ENCODE data around the gene TMEM108.

Gene TMEM108

DNA sequence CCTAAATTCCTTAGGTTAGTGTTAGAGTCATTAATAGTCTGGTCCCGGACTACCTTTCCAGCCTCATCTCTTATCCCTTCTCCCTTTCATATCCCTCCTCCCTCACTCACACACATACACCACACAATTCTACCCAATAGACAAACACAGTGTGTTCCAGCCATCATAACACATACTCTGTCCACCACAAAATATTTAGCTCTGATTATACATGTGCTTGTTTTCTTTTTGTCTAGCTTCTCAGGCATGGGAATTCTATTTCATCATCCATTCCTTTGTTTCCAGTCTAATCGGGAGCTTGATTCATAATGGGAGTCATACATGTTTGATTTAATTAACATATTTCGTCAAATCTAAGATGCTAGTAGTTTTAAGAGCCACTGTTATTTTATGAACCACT is 199.8 kb downstream of the TMEM108 start:
- peak; percentile 92 for DNase-seq

DNA sequence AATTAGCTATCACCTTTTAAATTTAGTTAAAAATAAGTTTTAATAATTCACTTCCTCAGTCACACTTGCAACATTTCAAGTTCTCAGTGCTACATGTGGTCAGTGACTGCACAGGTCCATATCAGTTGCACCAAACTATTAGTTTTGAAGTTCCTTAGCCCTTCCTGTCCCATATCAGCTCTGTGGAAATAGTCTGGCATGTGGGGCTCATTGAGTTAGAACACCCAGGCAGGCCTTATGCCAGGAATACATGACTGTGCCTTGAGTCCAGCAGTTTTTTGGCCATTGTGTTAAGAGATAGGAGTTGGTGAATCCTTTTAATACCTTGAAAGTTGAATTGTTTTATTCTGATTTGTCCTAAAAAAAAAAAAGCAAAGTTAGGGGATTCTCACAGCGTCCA is 207.9 kb downstream of the TMEM108 start:
- no peak for DNase-seq

DNA sequence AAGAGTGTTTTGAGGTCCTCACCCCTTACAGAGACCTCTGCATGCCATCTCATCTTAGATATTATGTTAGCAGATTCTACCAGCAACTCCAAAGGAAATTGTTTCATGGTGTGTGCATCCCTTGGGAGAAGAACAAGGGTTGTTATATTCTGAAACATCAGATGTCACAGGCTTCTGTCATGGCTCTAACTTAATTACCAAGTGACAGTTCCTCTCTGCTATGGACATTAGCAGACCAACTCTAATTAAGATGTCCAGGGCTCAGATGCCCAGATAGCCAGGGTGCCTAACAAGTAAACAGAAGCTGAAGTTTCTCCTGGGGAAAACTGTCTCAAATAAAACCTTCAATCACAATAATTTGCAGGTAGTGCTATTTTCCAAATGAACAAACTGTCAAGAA is 208.6 kb downstream of the TMEM108 start:
- peak; percentile 21 for DNase-seq

DNA sequence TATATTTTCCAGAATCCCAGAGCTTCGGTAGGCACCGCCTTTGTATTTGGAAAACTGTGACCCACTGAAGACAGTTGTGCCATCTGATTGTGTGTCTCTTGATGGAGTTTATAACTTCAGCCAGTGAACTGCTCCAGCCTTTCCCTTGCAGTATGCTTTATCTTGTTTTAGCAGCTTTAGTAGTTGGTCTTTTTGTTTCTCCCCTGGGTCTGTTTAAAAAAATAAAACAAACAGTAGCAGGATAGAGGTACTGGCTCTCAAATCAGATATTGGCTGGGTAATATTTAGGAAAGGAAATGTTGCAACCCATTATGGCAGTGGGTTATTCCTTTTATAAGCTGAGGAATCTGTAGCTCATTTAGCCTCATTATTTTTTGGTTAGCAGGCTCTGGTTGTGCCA is 210.2 kb downstream of the TMEM108 start:
- no peak for DNase-seq

DNA sequence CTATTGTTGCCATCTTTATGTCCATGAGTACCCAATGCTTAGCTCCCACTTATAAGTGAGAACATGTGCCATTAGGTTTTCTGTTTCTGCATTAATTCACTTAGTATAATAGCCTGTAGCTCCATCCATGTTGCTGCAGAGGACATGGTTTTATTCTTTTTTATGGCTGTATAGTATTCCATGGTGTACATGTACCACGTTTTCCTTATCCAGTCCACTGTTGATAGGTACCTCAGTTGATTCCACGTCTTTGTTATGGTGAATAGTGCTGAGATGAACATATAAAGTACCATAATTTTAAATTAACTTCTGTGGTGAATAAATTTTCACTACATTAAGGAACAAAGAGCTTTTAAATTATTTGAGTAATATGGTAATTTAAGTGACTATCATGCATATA is 211.3 kb downstream of the TMEM108 start:
- no peak for DNase-seq

DNA sequence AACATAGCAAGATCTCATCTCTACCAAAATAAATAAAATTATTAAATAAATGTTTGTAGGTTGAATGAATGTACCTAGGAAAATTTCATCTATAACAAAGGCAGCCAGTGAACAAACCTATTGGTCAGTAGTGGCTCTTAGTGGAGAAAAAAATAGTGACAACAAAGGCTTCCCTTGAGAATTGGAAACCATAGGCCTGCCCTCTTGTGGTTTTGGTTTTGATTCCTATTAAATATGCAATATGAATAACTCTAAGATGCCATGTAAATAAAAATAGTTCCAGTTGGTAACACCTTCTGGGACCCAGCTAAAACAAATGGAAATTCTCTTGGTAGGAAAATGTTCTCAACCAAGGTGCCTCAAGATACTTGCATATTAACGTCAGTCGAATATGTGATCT is 216.0 kb downstream of the TMEM108 start:
- DNase-seq: no peak

DNA sequence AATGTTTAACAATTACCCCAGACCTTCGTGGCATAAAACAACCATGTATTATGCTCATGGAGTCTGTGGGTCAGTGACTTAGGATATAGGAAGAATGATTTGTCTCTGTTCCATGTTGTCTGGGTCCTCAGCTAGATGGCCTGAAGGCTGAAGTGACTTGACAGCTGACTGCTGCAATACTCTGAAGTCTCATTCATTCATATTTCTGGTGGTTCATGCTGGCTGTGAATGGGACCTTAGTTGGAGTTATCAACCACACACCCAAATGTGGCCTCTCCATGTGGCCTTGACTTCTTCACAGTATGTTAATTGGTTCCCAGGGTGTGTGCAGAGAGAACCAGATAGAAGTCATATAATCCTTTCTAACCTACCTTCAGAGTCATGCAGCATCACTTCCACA is 216.5 kb downstream of the TMEM108 start:
- no peak for DNase-seq

DNA sequence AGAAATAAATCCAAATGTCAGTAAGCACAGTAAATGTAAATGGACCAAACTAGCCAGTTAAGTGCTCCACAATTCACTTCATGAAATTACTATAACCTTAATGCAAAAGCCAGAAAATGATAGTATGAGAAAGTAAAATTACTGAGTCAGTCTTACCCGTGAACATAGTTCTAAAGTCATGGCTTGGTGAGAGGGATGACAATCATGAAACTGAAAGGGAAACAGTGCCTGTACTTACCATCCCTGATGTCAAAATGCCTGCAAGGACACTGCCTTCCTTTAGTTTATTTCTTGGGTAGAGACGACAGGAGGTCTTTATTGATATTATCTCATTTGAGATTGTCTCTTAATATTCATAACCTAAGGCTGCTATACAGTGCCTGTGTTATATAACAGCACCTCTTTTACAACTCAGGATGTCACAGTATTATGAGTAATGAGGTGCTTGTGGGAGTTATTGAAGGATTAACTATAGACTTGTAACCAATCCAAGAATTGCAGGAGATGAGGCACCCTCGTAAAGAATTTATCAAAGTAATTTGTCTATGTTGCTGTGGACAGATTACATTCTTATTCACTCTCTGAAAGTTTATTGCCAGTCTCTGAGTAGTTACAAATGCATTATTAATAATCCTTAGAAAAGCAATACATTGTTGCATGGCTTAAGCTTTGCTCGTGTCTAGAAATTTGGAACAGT is 218.7 kb downstream of the TMEM108 start:
- peak; percentile 58 for DNase-seq

DNA sequence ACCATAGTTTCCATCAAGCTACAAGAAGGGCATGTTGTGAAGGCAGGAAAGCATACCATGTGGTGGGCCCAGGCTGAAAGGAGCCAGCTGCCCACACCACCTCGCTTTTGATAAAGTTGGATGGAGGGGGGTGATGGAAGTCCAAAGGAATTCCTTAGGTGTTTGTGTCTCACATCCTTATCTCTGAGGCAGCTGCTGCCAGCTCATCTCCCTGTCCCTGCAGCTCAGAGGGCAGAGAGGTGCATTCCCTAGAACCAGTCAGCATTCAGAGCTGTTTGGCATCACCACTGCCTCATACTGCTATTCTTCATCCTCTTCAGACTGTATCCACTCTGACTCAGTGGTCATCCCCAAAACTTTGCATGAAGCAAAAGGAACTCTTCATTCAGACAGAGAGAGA is 220.2 kb downstream of the TMEM108 start:
- DNase-seq: no peak

DNA sequence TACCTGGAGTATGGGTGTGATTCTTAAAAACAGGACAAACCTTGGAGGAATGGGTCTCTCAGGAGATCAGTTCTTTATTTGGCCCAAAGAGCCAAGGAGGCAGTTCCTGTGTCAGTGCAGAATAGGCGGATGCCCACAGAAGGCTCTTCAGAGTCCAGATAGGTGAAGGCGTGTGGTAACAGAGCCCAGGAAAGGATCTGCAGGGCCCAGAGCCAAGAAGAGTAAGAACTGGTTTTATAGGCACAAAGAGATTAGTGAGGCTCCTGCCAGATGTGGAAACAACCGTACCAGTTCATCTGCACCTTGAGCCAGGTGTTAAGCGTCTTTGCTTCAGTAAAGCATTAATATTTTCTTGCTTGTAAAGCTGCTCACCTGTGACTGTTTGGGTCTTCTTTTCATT is 221.6 kb downstream of the TMEM108 start:
- DNase-seq: no peak

DNA sequence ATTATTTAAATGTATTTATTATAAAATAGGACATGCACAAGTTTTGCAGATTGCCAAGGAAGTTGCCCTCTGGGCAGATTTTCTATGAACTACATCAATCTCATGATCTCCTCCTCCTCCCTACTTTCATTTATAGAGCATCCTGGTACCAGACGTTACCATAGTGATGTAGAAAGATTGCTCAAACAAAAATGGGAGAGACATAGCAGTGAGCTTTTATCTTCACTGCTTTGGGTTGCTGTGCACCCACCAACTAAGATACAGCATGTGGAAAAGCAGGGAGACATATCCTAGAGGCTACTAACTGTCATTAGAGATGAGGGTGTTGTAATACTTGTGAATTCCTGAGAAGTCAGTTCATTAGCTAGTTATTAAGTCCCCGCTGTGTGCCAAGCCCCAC is 224.1 kb downstream of the TMEM108 start:
- no peak for DNase-seq

DNA sequence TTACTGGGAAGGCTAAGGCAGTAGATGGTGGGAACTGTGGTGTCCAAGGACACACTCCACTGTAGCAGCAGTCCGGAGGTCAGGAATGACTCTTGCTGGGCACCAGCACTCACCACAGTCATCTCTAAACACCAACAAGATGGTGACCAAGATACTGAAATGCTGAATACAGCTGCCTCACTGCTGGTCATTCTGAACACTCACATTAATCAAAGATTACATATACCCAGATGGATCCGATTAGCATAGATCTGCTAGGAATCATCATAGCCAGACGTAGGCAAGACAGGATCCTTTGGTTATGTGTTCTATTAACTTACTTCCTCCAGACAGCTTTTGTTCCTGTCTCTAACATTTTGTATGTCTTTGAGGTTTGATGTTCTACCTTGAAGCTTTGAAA is 226.7 kb downstream of the TMEM108 start:
- DNase-seq: no peak

DNA sequence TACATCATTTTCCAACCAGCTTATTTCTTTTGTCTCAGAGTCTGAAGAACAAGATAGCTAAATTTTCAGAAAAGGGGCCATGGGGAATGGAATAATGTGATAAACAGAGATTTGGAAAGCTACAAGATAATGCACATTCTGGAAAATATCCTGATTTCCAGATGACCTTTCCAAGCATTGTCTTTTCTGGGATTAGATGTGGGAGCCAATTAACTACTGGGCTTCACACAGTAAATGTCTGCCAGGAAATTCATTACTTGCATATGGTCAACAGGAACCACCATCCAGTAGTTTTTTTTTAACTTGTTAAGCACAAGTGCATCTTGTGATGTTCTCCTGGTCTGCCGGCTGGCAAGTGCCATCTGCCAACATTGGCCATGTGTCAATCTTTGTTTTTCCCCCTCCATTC is 230.5 kb downstream of the TMEM108 start:
- DNase-seq: no peak

DNA sequence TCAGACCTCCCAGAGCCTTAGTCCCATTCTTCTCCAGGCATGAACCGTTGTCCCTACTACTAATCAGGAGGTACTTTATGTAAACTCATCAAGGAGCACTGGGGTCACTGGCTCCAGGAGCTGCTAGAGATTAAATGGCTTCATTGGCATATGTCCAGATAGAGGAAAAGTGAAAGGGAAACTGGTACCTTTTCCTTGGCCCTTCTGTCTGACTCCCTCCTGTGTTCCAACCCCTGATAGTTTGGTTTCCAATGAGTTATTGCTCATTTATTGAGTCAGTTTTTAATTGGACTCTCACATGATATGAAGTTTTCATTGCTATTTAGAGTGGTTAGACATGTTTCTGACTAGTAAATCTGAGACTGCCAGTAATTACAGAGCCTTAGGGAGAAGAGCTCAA is 231.2 kb downstream of the TMEM108 start:
- DNase-seq: no peak

DNA sequence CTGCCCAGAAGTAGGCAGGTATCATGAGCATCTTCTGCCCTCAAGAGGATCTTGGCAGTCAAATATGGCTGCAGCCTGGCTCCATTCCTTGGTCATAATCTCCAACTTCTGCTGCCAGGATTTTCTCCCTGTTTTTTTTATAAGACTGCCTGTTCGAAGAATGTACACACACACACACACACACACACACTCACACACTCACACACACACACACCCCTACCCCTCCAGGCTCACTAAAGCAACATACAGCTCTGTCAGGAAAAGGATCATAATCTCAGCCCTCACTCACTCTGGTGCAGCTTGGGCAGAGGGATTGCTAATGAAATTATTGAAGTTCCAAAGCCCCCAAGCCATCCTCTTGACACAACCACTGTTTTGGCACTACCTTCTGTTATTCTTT is 232.4 kb downstream of the TMEM108 start:
- no peak for DNase-seq

DNA sequence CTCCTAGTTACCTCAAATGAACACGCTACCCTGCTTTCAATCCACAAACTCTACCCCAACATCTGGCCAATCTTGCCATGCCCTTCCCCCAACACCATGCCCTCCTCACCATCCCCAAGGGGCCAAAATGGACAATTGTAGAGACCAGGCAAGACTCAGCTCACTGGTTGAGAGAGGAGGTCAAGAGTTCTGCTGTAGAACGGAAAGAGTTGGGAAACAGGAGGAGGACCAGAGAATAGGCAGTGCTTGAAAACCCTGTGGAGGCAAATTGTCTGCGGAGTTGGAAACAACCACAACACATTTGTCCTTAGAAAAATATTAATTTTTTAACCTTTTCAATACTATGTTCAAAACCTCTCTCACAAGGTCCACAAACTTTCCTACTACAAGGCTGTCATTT is 232.9 kb downstream of the TMEM108 start:
- DNase-seq: no peak

DNA sequence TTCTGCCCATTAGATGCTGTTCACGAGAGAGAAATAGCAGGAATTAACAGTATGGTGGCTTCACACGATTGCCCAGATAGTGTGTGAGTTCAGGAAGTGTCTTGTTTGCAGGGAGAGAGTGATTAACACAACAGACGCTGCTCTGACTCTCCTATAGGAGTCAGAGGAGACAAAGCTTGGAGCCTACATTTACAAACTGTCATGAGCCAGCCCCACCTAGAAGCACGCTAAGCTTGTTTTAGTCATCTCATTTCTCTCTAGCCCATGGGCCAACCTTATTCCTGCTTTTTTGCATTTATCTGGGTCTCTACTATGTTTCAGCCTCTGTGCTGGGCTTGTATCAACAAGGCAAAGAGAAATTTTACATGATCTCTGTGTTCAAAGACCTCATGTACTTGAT is 233.3 kb downstream of the TMEM108 start:
- DNase-seq: no peak

DNA sequence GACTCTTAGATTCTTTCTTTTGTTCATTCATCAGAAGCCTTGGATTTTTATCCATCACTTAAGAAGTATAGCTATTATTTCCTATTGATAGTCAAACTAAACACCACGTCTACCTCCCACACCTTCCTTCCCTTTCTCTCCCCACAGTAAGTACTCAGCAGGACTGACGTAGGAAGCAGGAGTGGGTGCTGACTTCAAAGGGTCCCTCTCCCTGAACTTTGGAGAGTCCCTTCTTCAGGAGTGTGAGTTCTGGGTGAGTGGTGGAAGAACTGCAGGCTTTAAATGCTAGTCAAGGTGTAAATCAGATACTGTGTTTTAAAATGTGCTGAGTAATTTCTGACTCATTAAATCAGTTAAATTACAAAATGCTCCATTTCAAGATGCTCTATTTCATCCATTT is 235.2 kb downstream of the TMEM108 start:
- DNase-seq: no peak

DNA sequence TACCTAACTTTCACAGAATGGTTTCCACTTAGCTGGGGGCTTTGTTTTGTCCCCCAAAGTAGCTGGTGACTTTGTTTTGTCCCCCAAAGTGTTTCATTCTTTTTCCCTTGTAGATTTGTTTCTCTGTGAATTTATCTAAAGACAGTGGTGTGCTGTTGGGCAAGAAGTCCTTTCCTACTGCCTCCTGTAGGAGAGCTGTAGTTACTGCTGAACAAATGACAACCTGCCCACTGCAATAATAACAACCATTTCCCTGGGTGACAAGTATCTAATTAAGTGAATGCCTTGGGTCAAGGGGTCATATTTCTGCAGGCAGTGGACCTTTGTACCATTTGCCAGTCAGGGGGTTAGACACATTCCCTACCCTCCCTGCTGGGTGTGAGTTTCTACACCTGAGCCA is 236.3 kb downstream of the TMEM108 start:
- DNase-seq: no peak

DNA sequence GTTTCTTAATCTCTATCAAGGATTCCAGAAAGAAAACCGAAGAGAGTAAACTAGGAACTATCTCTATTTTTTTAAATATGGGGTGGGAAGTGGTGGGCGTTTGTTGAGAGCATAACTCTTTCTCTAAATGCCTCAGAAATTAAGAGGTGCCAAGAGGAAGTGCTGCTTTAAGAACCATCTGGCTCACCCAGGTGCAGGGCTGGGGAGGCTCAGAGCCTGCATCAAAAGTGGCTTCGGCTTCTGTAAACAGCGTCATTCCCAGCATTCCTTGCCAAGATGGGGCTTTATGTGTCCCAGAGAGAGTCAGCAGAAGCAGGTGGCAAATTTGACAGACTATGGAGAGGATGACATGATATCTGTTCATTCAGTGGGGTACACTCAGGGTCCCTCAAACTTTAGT is 238.4 kb downstream of the TMEM108 start:
- no peak for DNase-seq

DNA sequence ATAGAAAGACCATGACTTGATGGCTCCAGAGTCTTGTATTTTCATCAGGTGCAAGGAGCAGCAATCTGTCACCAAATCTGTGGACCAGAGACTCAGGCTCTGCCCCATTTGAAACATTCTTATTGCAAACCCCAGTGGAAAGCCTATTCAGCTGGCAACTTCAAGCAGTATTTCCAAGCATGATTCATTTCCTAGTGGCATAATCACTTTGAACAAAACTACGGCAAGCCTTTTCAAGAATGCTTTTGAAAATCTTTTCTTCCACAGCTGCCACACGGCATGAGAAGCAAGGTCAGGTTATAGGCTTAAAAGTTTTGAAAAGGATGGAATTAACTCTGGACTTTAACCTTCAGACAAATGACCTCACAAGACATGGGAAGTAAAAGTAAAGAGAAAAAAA is 239.6 kb downstream of the TMEM108 start:
- no peak for DNase-seq

DNA sequence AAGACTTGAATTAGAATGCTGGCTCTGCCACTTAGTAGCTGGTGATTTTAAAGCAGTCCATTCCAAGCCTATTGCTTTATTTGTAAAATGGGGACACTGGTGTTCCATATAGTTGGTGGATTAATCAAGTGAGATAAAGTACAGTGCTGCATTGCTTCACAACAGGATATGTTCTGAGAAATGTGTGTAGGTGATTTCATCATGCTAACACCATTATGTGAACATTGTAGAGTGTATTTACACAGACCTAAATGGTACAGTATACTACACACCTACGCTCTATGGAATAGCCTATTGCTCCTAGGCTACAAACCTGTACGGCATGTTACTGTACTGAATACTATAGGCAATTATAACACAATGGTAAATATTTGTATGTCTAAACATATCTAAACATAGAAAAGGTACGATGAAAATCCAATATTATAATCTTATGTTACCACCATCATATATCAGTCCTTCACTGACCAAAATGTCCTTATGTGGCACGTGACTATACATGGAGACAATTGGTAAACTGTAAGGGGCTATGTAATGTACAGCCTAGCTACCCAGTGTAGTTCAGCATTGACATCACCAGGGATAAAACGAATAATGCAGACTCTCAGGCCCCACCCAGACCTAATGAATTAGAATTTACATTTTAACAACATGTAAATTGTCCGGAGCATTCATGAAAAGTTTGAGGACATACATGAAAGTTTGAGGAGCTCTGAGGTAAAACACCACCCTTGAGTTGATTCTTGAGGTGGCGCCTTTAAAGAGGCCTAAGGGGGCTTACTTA is 240.3 kb downstream of the TMEM108 start:
- DNase-seq: no peak

DNA sequence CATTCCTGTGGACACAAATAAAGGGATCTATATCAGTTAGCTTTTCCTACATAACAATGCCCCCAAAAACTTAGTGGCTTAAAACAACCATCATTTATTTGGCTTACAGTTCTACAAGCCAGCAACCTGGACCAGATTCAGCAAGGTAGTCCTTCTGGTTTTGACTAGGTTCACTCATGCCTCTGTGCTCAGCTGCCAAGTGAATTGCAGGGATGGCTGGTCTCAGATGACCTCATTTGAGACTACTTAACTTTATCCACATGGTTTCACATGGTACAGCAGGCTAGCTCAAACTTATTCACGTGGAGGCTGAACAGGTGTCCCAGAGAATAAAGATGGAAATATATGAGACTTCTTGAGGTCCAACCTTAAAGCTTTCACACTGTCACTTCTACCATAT is 242.4 kb downstream of the TMEM108 start:
- no peak for DNase-seq

DNA sequence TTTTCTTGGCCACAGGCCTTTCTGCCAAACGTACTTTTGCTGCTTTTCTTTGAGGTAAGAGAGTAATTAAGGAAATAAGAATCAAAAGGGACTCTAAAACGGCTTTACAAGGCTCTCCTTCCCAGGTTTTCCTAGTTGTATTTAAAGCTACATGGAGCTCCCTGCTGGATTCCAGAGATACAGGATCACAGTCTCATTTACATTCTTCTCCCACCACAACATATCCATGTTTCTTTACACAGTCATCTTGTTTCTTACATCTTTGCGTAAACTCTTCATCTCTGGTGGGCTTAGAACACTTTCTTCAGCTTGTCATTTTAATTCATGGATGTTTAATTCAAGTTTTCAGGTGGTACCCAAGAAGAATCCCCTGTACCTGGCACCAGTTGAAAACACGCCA is 244.0 kb downstream of the TMEM108 start:
- peak; percentile 71 for DNase-seq

Data from fibroblast of skin of back (primary cell).